AG04450 (cell line): ENCODE results near the gene NUDT14. TPM values are rescaled to one million over a fixed set of nuclear protein-coding genes. Genes with fewer than 3 reads are reported as not detected.

Source experiments
- CTCF ChIA-PET: fragments of 300-600, 350-600 bp; formaldehyde crosslinking; extraction: SDS; loops from one replicate; lab custom pipeline; 2022; ENCODE audit warnings: antibody characterized with exemption, inconsistent platforms; lab: Charles Lee
- POLR2A ChIA-PET: fragments of 350-600 bp; formaldehyde crosslinking; extraction: SDS; loops from one replicate; lab custom pipeline; 2021; ENCODE audit warnings: antibody characterized with exemption, inconsistent platforms; lab: Yijun Ruan, JAX
- DNase-seq: peaks from one replicate; pipeline ENCODE4 v3.0.0-alpha.2; 2011; ENCODE audit warnings: low read depth, low spot score
- H3K27ac ChIP-seq: one replicate; pipeline ENCODE4 v1.5.1; 2012; ENCODE audit warnings: low read depth, low read length, control low read depth
- H3K27me3 ChIP-seq: one replicate; pipeline ENCODE4 v1.6.0; 2012; ENCODE audit warnings: low read length; ENCODE audit not compliant: control insufficient read depth, insufficient read depth
- H3K4me3 ChIP-seq: 2 replicates; pipeline ENCODE4 v1.5.1; 2011; ENCODE audit warnings: mild to moderate bottlenecking, low read depth, low read length, control low read depth
- H3K9me3 ChIP-seq: 2 replicates; pipeline ENCODE4 v1.5.1; 2012; ENCODE audit warnings: low read length; ENCODE audit not compliant: control insufficient read depth, insufficient read depth
- CTCF ChIP-seq: IDR thresholded peaks from 2 replicates; pipeline ENCODE4 v1.5.1; 2011; ENCODE audit warnings: low read depth, low read length, control low read depth, inconsistent platforms
- polyA plus RNA-seq: library from polyadenylated mRNA; depleted of rRNA; stranded (reverse); fragments of >200 nt; gene quantifications from 2 replicates; pipeline ENCODE4 v1.2.3, GENCODE V29; 2011

The NUDT14 gene
- polyA plus RNA-seq, 1 experiment, result 7.2 TPM

- TF ChIP-seq CTCF, result no peak
- CTCF ChIA-PET, result interaction anchor here (0.6 kb wide), 1 partner anchor 23 kb away, joined by 3 read pairs; no protein-coding TSS in a partner anchor
Measured at GRCh38 chr14:105131241-105131640, 49.9 kb downstream of the NUDT14 start.

GRCh38 chr14:105128059-105128458, 53.1 kb downstream of the NUDT14 start:
- Histone ChIP-seq H3K9me3 (0 out of 2 replicates have a peak, but pooled peaks cover 3% of the 10 kb centered on the region), H3K27ac (no peak overlapping the region), H3K27me3 (peaks cover 41% of the 10 kb centered on the region), H3K4me3 (no peak overlapping the region)
- CTCF ChIA-PET, result no interaction called here
- POLR2A ChIA-PET, result no interaction called here
- TF ChIP-seq CTCF, result no peak
- no peak for DNase-seq

More at GRCh38 chr14:105131241-105131640, 49.9 kb downstream of the NUDT14 start:
- Histone ChIP-seq H3K27me3 (peaks cover 18% of the 10 kb centered on the region), H3K27ac (no peak overlapping the region), H3K4me3 (no peak overlapping the region), H3K9me3 (peaks cover 3% of the 10 kb centered on the region; the same call in 1 of the 2 replicates)
- no peak for DNase-seq
- POLR2A ChIA-PET, result no interaction called here

- no peak for TF ChIP-seq CTCF
- no peak overlapping the region for H3K27ac ChIP-seq
- DNase-seq, result no peak
- peaks cover 44% of the 10 kb centered on the region for H3K27me3 ChIP-seq
- ChIA-PET CTCF (no interaction called here), POLR2A (no interaction called here)
- H3K9me3 ChIP-seq, result peaks cover 6% of the 10 kb centered on the region; the same call in 1 of the 2 replicates
- H3K4me3 ChIP-seq, result no peak overlapping the region
Measured at GRCh38 chr14:105126981-105127329, 54.2 kb downstream of the NUDT14 start.

GRCh38 chr14:105126126-105126980, 54.8 kb downstream of the NUDT14 start:
- H3K4me3 ChIP-seq, result no peak overlapping the region
- DNase-seq, result no peak
- no peak overlapping the region for H3K27ac ChIP-seq
- POLR2A ChIA-PET, result no interaction called here
- TF ChIP-seq CTCF, result no peak
- peaks cover 48% of the 10 kb centered on the region for H3K27me3 ChIP-seq
- CTCF ChIA-PET, result no interaction called here
- H3K9me3 ChIP-seq, result peaks cover 12% of the 10 kb centered on the region; the same call in 1 of the 2 replicates

- H3K27me3 ChIP-seq, result peaks cover 53% of the 10 kb centered on the region
- ChIA-PET POLR2A (no interaction called here), CTCF (interaction anchor here (1.0 to 1.3 kb wide), 2 partner anchors 9 to 35 kb away, joined by 3 read pairs; no protein-coding TSS in a partner anchor)
- no peak for TF ChIP-seq CTCF
- no peak for DNase-seq
- H3K4me3 ChIP-seq, result no peak overlapping the region
- H3K27ac ChIP-seq, result no peak overlapping the region
- peaks cover 15% of the 10 kb centered on the region; the same call in 1 of the 2 replicates for H3K9me3 ChIP-seq
Measured at GRCh38 chr14:105124823-105125222, 56.3 kb downstream of the NUDT14 start.
